ENCODE data around the gene SKIC8. TPM values are rescaled to one million over a fixed set of nuclear protein-coding genes. Genes with fewer than 3 reads are reported as not detected.

The SKIC8 gene
- total RNA-seq, 2 donors from 2014 or later = 35.9 to 47.0 TPM

DNA sequence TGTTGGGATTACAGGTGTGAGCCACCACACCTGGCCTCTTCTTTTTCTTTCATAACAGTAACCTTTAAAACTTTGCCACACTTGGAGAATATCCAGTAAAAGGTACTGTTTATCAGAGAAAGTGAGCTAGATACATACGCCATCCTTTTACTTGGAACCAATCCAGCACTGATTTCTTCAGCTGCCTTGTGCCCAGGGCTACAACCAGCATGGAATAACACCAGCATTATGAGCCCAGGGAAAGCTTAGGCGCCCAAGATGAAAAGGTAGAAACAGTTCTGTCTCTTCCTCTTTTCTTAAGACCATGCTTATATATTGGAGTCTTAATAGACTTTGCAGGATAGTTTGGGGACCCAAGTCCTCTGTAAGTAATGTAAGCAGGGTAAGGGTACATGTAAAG, 8.4 kb downstream of the SKIC8 start:
- Histone ChIP-seq H3K27ac (no peak overlapping the region), H3K9ac (ENCODE audit: low read depth in 2 of 2, low read length in 2 of 2) (no peak overlapping the region), H3K36me3 (no peaks in the 10 kb centered on the region), H3K9me3 (no peaks in the 10 kb centered on the region), H3K4me3 (no peak overlapping the region), H3K4me1 (no peaks in the 10 kb centered on the region), H3K27me3 (no peaks in the 10 kb centered on the region)
- DNase-seq = no peak
- TF ChIP-seq, protein P1, sequence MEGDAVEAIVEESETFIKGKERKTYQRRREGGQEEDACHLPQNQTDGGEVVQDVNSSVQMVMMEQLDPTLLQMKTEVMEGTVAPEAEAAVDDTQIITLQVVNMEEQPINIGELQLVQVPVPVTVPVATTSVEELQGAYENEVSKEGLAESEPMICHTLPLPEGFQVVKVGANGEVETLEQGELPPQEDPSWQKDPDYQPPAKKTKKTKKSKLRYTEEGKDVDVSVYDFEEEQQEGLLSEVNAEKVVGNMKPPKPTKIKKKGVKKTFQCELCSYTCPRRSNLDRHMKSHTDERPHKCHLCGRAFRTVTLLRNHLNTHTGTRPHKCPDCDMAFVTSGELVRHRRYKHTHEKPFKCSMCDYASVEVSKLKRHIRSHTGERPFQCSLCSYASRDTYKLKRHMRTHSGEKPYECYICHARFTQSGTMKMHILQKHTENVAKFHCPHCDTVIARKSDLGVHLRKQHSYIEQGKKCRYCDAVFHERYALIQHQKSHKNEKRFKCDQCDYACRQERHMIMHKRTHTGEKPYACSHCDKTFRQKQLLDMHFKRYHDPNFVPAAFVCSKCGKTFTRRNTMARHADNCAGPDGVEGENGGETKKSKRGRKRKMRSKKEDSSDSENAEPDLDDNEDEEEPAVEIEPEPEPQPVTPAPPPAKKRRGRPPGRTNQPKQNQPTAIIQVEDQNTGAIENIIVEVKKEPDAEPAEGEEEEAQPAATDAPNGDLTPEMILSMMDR (IDR thresholded peaks at IDR 0.05) = no peak
- intact Hi-C loops (cut with DNase I) = no loop called here

DNA sequence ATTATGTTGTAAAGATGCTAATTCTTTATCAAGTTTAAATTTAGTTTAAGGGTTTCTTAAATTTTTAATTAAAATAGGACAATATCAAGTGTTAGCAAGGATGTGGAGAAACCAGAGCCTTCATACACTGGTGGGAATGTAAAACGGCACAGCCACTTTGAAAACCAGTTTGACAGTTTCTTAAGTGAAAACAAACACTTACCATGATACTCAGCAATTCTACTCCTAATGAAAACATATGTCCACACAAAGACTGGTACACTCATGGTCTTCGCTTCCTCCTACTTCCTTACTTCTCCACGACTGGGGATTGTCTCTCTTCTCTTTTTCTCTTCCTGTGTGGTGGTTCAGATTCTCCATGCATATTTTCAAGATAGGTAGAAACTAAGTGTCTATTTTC, 9.2 kb downstream of the SKIC8 start:
- Histone ChIP-seq H3K36me3 (no peaks in the 10 kb centered on the region), H3K9me3 (no peaks in the 10 kb centered on the region), H3K27me3 (no peaks in the 10 kb centered on the region), H3K4me1 (no peaks in the 10 kb centered on the region), H3K4me3 (no peak overlapping the region), H3K9ac (ENCODE audit: low read depth in 2 of 2, low read length in 2 of 2) (no peak overlapping the region), H3K27ac (no peak overlapping the region)
- TF ChIP-seq, protein P1 (IDR thresholded peaks at IDR 0.05) = no peak
- intact Hi-C loops (cut with DNase I) = no loop called here
- DNase-seq = no peak

DNA sequence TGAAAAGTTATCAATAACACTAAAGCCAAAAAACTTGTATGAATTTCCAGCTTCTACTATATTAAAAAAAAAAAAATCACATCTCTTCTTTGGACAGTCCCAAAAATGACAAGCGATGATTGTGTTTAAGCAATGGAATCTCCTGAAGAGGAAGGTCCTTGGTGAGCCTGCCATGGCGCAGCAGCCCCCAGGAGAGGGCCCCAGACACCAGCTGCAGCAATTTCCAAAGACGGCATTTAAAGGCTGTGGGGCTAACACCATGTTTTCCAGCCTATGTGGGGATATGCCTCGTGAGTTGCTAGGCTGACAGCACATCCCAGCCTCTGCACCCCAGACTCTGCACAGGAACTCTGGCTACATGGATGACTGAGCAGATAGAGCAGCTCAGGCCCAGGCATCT, 14.7 kb downstream of the SKIC8 start:
- Histone ChIP-seq H3K4me3 (no peak overlapping the region), H3K27me3 (no peaks in the 10 kb centered on the region), H3K36me3 (peaks cover 19% of the 10 kb centered on the region), H3K9ac (ENCODE audit: low read depth in 2 of 2, low read length in 2 of 2) (no peak overlapping the region), H3K9me3 (no peaks in the 10 kb centered on the region), H3K4me1 (no peaks in the 10 kb centered on the region), H3K27ac (no peak overlapping the region)
- intact Hi-C loops (cut with DNase I) = no loop called here
- no peak for DNase-seq
- TF ChIP-seq, protein P1 (IDR thresholded peaks at IDR 0.05) = no peak

DNA sequence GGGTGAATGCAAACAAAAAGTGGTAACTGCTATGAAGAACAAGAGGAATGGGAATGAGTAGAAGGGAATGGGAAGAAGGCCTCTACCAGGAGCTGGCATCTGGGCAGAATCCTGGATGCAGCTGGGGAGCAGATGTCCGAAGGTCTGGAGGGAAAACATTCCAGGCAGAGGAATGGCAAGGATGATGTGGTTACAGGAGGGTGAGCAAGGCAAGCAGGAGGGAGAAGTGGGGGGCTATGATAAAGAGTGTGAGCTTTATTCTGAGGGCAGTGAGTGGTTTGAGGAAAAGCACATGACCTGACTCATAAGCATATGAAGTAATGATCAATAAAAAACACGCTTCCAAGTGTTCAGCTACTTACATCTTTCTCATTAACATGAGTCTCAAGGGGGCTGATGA, 17.1 kb downstream of the SKIC8 start:
- Histone ChIP-seq H3K4me1 (no peaks in the 10 kb centered on the region), H3K27ac (no peak overlapping the region), H3K4me3 (no peak overlapping the region), H3K9ac (ENCODE audit: low read depth in 2 of 2, low read length in 2 of 2) (no peak overlapping the region), H3K9me3 (no peaks in the 10 kb centered on the region), H3K36me3 (peaks cover 23% of the 10 kb centered on the region), H3K27me3 (no peaks in the 10 kb centered on the region)
- intact Hi-C loops (cut with DNase I) = no loop called here
- TF ChIP-seq, protein P1 (IDR thresholded peaks at IDR 0.05) = no peak
- no peak for DNase-seq

DNA sequence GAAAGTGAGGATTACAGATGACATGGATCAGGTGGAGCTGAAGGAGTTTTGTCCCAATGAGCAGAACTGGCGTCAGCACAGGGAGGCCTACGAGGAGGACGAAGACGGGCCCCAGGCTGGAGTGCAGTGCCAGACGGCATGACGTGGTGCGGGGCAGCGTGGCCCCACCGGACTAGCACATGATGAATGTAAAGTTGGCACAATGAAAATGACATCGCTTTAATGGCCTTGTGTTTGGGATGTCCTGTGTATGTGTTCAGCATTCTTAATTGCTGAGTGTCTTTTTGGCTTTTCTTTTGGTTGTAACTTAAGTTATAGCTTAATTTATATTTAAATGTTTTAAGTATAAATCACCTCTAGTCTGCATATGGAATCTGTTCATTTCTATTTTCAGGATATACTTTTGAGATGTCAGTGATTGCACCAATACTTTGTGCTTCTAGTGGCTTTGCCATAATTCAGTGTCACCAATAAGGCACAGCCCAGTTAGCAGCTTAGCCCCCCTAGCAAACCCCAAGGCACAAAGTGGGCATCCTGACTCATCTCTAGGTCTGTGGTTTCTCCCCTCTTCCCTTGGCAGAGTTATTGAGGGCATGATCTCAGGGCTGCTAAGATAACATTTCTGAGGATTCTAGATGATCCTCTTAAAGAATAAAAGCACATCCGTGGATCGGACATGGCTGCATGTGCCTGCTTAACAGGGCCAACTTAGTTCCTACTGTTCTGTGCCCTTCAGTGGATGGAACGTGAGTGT, 18.9 kb downstream of the SKIC8 start:
- TF ChIP-seq, protein P1 (IDR thresholded peaks at IDR 0.05) = no peak
- H3K9me3 ChIP-seq = no peaks in the 10 kb centered on the region
- intact Hi-C loops (cut with DNase I) = no loop called here
- no peaks in the 10 kb centered on the region for H3K27me3 ChIP-seq
- no peaks in the 10 kb centered on the region for H3K4me1 ChIP-seq
- DNase-seq = no peak
- no peak overlapping the region for H3K9ac ChIP-seq (ENCODE audit: low read depth in 2 of 2, low read length in 2 of 2)
- H3K27ac ChIP-seq = no peak overlapping the region
- peaks cover 23% of the 10 kb centered on the region for H3K36me3 ChIP-seq
- H3K4me3 ChIP-seq = no peak overlapping the region
